ENCODE data around the gene TFF3. TPM values are rescaled to one million over a fixed set of nuclear protein-coding genes. Genes with fewer than 3 reads are reported as not detected.

Gene TFF3
- total RNA-seq, 4 donors from 2014 or later = 1.9 to 8.0 (median 5.5) TPM; not detected in 1

GRCh38 chr21:42347601-42348327 is 32.6 kb upstream of the TFF3 start:
- Histone ChIP-seq H3K27ac (no peak overlapping the region), H3K9me3 (no peaks in the 10 kb centered on the region), H3K27me3 (peaks cover 20% of the 10 kb centered on the region), H3K4me3 (no peak overlapping the region), H3K4me1 (no peaks in the 10 kb centered on the region), H3K36me3 (no peaks in the 10 kb centered on the region)
- DNase-seq (ENCODE audit: low spot score in 2 of 2) = peak in 1 of 2 donors; percentile 60
- WGBS = 86% methylated on average over 26 of the region's 30 CpGs
- TF ChIP-seq POLR2A (IDR thresholded peaks at IDR 0.05) = no peak
- TF ChIP-seq CTCF (IDR thresholded peaks at IDR 0.05) = no peak
- no peak for TF ChIP-seq EP300 (IDR thresholded peaks at IDR 0.05)
- TF ChIP-seq POLR2AphosphoS5 (IDR thresholded peaks at IDR 0.05) = no peak

GRCh38 chr21:42346866-42347600 is 31.8 kb upstream of the TFF3 start:
- H3K27ac ChIP-seq = no peak overlapping the region
- no peaks in the 10 kb centered on the region for H3K9me3 ChIP-seq
- no peak for DNase-seq (ENCODE audit: low spot score in 2 of 2)
- no peaks in the 10 kb centered on the region for H3K4me1 ChIP-seq
- TF ChIP-seq CTCF (IDR thresholded peaks at IDR 0.05) = no peak
- H3K36me3 ChIP-seq = no peaks in the 10 kb centered on the region
- no peak overlapping the region for H3K4me3 ChIP-seq
- peaks cover 20% of the 10 kb centered on the region for H3K27me3 ChIP-seq
- 80% methylated on average over 26 of the region's 30 CpGs for WGBS

GRCh38 chr21:42346441-42346840 is 31.2 kb upstream of the TFF3 start:
- peaks cover 20% of the 10 kb centered on the region for H3K27me3 ChIP-seq
- H3K27ac ChIP-seq = no peak overlapping the region
- TF ChIP-seq POLR2A (IDR thresholded peaks at IDR 0.05) (no peak), CTCF (IDR thresholded peaks at IDR 0.05) (no peak), EP300 (IDR thresholded peaks at IDR 0.05) (no peak), POLR2AphosphoS5 (IDR thresholded peaks at IDR 0.05) (no peak)
- DNase-seq (ENCODE audit: low spot score in 2 of 2) = no peak
- 85% methylated on average over 9 of the region's 9 CpGs for WGBS
- H3K36me3 ChIP-seq = no peaks in the 10 kb centered on the region
- no peak overlapping the region for H3K4me3 ChIP-seq
- no peaks in the 10 kb centered on the region for H3K9me3 ChIP-seq
- no peaks in the 10 kb centered on the region for H3K4me1 ChIP-seq

- no peak overlapping the region for H3K4me3 ChIP-seq
- no peaks in the 10 kb centered on the region for H3K36me3 ChIP-seq
- peaks cover 13% of the 10 kb centered on the region for H3K27me3 ChIP-seq
- H3K27ac ChIP-seq = no peak overlapping the region
- H3K9me3 ChIP-seq = no peaks in the 10 kb centered on the region
- TF ChIP-seq POLR2A (IDR thresholded peaks at IDR 0.05) = no peak
- TF ChIP-seq POLR2AphosphoS5 (IDR thresholded peaks at IDR 0.05) = no peak
- no peak for TF ChIP-seq CTCF (IDR thresholded peaks at IDR 0.05)
- no peak for TF ChIP-seq EP300 (IDR thresholded peaks at IDR 0.05)
- no peaks in the 10 kb centered on the region for H3K4me1 ChIP-seq
- 78% methylated on average over 4 of the region's 4 CpGs for WGBS
- DNase-seq (ENCODE audit: low spot score in 2 of 2) = no peak
Measured at GRCh38 chr21:42344631-42345030, 29.4 kb upstream of the TFF3 start.

- Histone ChIP-seq H3K9me3 (no peaks in the 10 kb centered on the region), H3K27me3 (peaks cover 11% of the 10 kb centered on the region), H3K36me3 (no peaks in the 10 kb centered on the region), H3K4me1 (no peaks in the 10 kb centered on the region), H3K27ac (no peak overlapping the region), H3K4me3 (no peak overlapping the region)
- 87% methylated on average over 11 of the region's 11 CpGs for WGBS
- TF ChIP-seq POLR2A (IDR thresholded peaks at IDR 0.05) = no peak
- TF ChIP-seq POLR2AphosphoS5 (IDR thresholded peaks at IDR 0.05) = no peak
- TF ChIP-seq CTCF (IDR thresholded peaks at IDR 0.05) = no peak
- no peak for TF ChIP-seq EP300 (IDR thresholded peaks at IDR 0.05)
- DNase-seq (ENCODE audit: low spot score in 2 of 2) = no peak
Measured at GRCh38 chr21:42343963-42344510, 28.8 kb upstream of the TFF3 start.

All from suprapubic skin (tissue), 4 donors.